H7 (cell line): ENCODE measurements around the gene S100A12. TPM values are rescaled to one million over a fixed set of nuclear protein-coding genes. Genes with fewer than 3 reads are reported as not detected.

ENCODE experiments used
- DNase-seq: peaks from one replicate; pipeline ENCODE4 v3.0.0; 2012
- H3K27me3 ChIP-seq: 2 replicates; pipeline ENCODE4 v1.6.0; 2011; ENCODE audit warnings: mild to moderate bottlenecking, low read length; ENCODE audit not compliant: control insufficient read depth, insufficient read depth
- H3K36me3 ChIP-seq: replicated peaks from 2 replicates; pipeline ENCODE4 v1.5.1; 2011; ENCODE audit warnings: low read length; ENCODE audit not compliant: control insufficient read depth, insufficient read depth
- H3K4me3 ChIP-seq: 2 replicates; pipeline ENCODE4 v1.5.1; 2011; ENCODE audit warnings: low read depth, mild to moderate bottlenecking, control low read depth, low read length, moderate library complexity; ENCODE audit not compliant: insufficient read depth
- total RNA-seq: library from RNA; depleted of rRNA; stranded (reverse); fragments of >200 nt; shearing (Covaris generic); gene quantifications from 2 replicates; pipeline ENCODE4 v1.2.3, GENCODE V29; 2014

The S100A12 gene
- total RNA-seq, 1 experiment from 2014 or later, result not detected

DNA sequence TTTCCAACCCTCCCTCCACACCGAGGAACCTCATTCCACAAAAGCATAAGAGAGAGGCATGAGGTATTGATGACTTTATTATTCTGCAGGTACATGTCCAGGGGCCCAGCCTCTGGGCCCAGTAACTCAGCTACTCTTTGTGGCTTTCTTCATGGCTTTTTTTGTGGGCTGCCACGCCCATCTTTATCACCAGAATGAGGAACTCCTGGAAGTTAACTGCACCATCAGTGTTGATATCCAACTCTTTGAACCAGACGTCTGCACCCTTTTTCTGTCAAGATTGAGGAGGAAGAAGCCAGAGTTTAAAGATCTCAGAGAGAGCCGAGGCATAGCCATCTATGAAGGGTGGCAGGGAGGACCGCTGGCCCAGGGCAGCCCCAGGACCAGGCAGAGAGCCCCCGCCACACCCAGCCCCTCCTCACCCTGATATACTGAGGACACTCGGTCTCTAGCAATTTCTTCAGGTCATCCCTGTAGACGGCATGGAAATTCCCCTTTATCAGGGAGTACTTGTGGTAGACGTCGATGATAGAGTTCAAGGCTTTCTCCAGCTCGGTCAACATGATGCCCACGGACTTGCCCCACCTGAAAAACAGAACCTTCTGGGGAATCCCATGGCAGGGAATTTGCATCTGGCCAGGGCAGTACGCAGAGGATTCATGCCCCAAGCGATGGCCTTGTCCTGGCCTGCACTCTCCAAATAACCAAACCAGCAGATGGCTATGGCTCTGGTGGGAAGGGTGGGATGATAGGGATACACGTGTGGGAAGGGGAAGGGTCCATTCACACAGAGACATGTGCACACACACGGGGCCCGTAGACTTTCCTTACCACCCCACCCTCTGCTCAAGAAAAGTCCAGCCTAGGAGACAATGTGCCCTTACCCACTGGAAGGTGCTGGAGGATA, 14.8 kb upstream of the S100A12 start:
- H3K4me3 ChIP-seq, result no peak overlapping the region
- DNase-seq, result no peak
- no peaks in the 10 kb centered on the region for H3K36me3 ChIP-seq
- no peaks in the 10 kb centered on the region for H3K27me3 ChIP-seq

DNA sequence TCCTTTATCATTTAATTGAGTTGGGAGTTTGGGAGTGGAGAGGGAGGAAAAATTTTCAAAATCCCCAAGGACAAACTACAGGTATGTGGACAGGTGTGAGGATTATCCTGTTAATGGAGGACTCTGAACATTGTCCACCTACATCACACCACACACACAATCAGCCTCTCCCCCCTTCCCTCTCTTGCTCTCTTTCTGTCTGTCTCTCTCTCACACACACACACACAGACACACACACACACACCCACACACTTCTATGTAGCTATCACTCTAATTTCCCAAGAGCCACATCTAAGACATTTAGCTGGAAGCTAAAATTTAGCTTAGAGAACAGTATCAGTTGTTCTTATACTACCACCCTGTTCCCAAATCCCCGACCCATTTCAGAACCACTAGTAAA, 14.0 kb upstream of the S100A12 start:
- Histone ChIP-seq H3K27me3 (no peaks in the 10 kb centered on the region), H3K4me3 (no peak overlapping the region)
- no peak for DNase-seq

DNA sequence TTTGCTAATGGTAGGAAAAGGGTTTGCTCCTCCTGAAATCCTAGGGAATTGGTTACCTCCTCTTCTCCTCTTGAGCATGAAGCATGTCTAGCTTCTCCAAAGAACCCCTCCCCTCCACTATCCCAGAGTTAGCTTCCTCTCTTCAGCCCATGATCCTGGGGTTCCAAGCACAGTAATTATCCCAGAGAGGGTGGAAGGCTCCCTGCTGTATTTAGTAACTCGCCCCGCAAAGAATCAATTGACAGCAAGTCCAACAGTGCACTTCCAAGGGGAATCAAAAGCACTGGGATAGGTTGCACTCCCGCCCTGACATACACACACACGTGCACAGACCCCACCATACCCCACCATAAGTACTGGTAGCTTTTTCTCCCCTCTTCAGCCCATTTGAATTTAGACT, 12.4 kb upstream of the S100A12 start:
- no peaks in the 10 kb centered on the region for H3K27me3 ChIP-seq
- DNase-seq, result no peak
- no peak overlapping the region for H3K4me3 ChIP-seq
- no peaks in the 10 kb centered on the region for H3K36me3 ChIP-seq

More for the DNA sequence above, 14.0 kb upstream of the S100A12 start:
- H3K36me3 ChIP-seq, result no peaks in the 10 kb centered on the region

DNA sequence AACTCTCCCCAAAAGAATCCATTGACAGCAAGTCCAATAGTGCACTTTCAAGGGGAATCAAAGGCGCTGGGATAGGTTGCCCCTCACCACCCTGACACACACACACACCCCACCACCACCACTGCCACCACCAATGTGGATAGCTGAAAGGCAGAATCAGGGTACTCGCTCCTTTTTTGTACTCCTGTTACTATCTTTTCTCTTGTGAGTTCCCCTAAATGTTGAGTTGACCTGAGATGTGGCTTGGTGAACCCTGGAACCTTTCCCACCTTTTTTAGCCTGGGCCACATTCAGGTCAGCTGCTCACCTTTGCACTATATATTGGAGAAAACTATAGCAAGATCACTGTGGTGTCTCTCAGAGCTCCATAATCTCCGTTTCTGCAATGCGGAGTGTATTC, 11.6 kb upstream of the S100A12 start:
- Histone ChIP-seq H3K36me3 (no peaks in the 10 kb centered on the region), H3K4me3 (no peak overlapping the region), H3K27me3 (no peaks in the 10 kb centered on the region)
- no peak for DNase-seq

DNA sequence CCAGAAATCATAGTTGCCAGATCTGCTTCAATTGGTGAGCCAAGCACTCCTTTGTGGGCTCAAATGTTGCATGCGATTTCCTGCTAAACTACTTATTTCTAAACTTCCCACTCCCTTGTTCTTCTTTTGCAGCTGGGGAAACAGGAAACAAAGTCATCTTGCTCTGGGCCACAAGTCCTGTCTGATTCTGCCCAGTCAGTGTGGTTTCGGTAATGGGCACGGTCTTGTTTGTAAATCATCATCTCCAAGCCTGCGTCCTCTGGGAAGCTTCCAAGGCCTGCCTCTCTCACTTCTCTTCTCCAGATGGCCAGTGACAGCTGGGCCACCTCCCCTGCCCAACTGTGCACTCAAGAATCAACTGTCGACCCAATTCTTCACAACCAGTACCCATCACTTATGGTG, 11.1 kb upstream of the S100A12 start:
- no peaks in the 10 kb centered on the region for H3K36me3 ChIP-seq
- H3K27me3 ChIP-seq, result no peaks in the 10 kb centered on the region
- DNase-seq, result no peak
- no peak overlapping the region for H3K4me3 ChIP-seq

DNA sequence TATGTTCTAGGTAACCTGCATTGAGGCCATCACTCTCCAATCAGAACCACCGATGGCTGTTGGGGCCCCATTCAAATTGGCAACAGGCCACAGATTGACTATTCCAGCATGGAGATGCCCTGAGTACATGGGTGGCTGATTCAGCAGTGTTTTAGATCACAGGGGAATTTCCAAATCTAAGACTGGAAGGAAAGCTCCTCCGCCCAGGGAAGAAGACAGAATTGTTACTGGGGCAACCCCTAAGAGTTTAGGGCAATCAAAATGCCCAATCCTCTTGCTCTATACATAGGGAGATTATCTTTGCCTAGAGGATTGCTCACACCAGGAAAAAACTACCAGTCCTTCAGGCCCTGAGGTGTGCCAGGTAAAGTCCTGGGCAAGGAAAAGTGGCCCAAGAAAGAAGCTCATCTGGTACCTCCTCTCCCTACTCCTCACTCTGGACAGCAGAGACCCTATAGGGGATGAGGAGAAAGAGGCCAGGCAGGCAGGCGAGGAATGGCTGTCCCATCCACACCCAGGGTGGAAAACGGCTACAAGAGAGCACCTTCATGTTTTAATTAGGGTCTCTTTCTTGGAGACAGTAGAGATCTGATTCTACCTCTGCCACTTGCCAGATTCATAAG, 9.6 kb upstream of the S100A12 start:
- no peak overlapping the region for H3K4me3 ChIP-seq
- no peak for DNase-seq
- no peaks in the 10 kb centered on the region for H3K27me3 ChIP-seq
- no peaks in the 10 kb centered on the region for H3K36me3 ChIP-seq

DNA sequence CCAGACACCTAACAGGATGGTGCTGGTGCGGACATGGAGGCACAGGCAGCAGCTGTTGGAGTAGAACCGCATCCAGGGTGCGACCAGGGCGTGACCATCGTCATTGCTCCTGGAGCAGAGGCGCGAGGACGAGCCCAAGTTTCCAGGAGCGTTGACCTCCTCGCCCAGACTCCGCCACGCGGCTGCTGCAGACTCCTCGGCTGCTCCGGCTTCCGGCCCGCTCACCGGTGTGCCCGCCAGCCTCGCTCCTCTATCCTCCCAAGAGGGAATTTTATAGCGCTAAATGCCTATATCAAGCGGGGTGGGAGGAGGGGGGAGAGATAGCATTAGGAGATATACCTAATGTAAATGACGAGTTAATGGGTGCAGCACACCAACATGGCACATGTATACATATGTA, 5.3 kb upstream of the S100A12 start:
- Histone ChIP-seq H3K4me3 (no peak overlapping the region), H3K27me3 (no peaks in the 10 kb centered on the region), H3K36me3 (no peaks in the 10 kb centered on the region)
- no peak for DNase-seq

DNA sequence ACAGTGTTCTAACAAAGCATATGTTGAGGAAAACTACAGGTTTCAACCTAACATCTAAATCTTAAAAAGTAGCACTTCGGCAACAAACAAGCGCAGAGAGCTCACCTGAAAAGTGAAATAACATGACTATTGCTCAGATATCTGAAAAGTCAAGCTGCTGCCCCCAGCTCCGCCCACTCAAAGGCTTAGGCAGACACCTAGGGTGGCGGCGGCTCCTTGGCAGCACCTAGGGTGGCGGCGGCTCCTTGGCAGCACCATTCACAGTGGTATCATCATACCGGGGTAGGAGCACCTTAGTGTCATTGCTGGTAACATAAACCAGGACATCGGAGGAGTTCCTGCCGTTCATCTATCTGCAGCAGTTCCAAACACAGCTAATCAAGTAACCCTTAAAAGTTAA, 4.2 kb upstream of the S100A12 start:
- Histone ChIP-seq H3K27me3 (no peaks in the 10 kb centered on the region), H3K4me3 (no peak overlapping the region), H3K36me3 (no peaks in the 10 kb centered on the region)
- DNase-seq, result no peak

DNA sequence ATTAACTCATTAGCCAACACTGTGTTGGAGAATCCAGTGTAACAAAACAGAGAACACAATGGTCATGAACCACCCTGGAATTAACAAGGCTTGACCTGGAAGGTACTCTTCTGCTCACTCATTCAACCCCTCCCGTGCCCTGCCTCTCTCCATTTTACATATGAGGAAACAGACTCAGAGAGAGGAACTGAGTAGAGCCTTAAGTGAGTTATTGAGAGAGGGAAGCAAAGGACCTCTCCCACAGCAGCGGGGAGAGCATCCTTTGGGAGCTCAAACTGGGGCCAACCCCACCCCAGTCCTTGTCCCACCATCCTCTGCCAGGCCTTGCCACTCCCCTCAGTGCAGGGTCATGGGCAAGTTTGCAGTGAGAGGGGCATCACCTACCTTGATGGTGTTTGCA, 1.4 kb downstream of the S100A12 start:
- Histone ChIP-seq H3K4me3 (no peak overlapping the region), H3K36me3 (no peaks in the 10 kb centered on the region), H3K27me3 (no peaks in the 10 kb centered on the region)
- DNase-seq, result no peak

DNA sequence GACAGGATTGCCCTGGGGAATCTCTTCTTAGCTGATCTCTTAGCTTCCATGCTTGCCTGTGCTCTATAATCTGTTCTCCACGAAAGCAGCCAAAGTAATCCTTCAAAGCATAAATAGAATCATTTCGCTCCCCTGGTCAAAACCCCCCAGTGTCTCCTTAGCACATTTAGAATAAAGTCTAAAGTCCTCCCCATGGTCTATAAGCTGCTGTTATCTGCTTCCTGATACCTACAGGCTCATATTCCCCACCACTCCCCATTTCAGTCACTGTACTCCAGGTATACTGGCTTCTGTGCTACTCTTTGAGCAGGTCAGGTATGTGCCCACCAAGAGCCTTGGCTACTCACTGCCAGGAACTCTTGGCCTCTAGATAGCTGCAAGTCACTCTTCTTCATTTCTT, 2.9 kb downstream of the S100A12 start:
- Histone ChIP-seq H3K4me3 (no peak overlapping the region), H3K36me3 (no peaks in the 10 kb centered on the region), H3K27me3 (no peaks in the 10 kb centered on the region)
- no peak for DNase-seq

DNA sequence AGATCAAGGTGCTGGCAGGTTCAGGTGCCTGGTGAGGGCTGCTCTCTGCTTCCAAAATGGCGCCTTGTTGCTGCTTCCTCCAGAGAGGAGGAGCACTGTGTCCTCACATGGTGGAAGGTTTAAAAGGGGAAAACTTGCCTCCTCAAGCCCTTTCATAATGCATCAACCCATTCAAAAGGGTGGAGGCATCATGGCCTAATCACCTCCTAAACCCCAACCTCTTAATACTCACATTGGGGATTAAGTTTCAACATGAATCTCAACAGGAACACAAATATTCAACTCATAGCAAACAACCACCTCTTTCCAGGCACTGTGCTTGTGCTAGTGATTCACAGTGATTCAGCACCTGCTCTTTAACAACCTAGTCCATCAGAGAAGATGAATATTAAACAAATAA, 4.2 kb downstream of the S100A12 start:
- DNase-seq, result no peak
- H3K4me3 ChIP-seq, result no peak overlapping the region
- no peaks in the 10 kb centered on the region for H3K36me3 ChIP-seq
- H3K27me3 ChIP-seq, result no peaks in the 10 kb centered on the region

DNA sequence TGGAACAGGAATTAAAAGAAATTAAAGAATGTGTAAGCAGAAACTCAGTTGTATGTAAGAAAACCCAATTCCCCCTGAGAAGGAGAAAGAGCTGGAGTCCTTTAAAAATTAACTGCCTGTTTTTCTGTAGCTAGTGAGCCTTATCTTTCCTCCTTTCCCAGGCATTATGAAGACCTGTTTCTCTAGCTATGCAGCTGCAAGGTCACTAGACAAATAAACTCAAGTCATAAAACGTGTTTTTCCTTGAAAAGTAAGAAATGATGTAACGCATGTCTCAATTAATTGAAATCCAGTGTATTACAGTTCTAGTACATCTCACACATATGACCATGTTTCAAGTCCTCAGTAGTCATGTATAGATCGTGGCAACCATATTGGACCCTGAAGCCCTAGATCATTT, 5.3 kb downstream of the S100A12 start:
- Histone ChIP-seq H3K4me3 (no peak overlapping the region), H3K27me3 (no peaks in the 10 kb centered on the region), H3K36me3 (no peaks in the 10 kb centered on the region)
- DNase-seq, result no peak

DNA sequence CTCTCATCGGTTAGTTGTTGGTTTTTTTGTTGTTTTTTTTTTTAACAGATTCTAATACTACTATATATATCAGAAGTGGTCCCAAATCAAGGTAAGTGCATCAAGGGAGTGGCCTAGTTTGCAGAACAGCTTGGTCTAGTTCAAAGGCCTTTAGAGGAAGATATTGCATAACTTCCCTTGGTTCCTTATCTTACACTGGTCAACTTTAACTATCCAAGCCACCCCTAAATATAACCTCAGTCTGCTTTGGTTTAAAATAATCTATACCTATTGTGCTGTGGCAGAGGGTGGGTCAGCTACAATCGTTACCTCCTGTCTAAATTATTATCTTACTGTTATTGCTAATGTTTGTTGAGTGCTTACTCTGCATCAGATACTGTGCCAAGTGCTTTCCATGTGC, 6.9 kb downstream of the S100A12 start:
- Histone ChIP-seq H3K4me3 (no peak overlapping the region), H3K27me3 (no peaks in the 10 kb centered on the region), H3K36me3 (no peaks in the 10 kb centered on the region)
- DNase-seq, result no peak

DNA sequence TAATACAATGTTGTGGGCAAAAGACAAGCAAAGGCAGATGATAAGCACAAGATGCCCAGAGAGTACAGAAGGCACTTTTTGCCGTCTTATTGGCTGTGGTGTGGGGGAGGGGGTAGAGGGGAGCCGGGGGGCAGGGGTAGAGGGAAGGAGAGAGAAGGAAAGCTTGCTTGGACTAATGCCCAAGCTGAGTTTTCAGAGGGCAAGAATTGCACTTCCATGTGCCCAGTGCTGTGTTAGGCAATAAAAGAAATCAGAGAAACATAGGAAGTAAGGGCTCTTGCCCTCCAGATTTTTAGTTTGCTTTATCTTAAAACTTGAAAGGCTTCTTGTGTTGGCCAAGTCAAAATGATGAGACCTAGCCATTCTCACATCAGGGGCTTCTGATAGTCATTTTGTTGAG, 8.3 kb downstream of the S100A12 start:
- no peak overlapping the region for H3K4me3 ChIP-seq
- H3K27me3 ChIP-seq, result no peaks in the 10 kb centered on the region
- H3K36me3 ChIP-seq, result no peaks in the 10 kb centered on the region
- DNase-seq, result no peak

DNA sequence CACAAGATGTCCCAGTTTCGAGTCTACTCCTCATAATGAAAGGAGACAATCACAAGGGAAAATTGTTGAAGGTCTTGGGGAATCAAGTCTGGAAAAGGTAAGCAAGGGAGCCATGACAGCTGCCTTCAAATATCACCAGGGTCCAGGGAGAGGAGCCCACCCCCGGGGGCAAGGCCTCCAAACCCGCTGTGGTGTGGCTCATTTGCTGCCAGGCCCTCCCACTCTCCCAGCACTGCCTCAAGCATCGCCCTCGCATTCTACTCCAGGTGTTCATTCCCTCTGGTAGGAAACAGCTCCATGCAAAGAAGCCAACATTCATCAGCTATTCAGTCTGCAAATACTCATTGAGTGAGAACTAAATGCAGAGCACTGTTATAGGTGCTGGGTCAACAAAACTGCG, 9.2 kb downstream of the S100A12 start:
- Histone ChIP-seq H3K4me3 (no peak overlapping the region), H3K27me3 (no peaks in the 10 kb centered on the region), H3K36me3 (no peaks in the 10 kb centered on the region)
- no peak for DNase-seq
